Cardiac fibroblast (primary cell): ENCODE results near the gene TBX1.

Experiments
- DNase-seq, 2 donors: peaks; one replicate each; pipeline versions ENCODE4 v3.0.0 to v3.0.0-alpha.2; 2010; ENCODE audit warnings: low read depth in 2 of 2
- H3K4me3 ChIP-seq, 2 donors: replicated peaks in 1 of 2; 1 replicate in 1 of 2; 2 replicates in 1 of 2; pipeline ENCODE4 v1.5.1; 2011; ENCODE audit warnings: low read depth in 2 of 2, low read length in 2 of 2, mild to moderate bottlenecking in 2 of 2, moderate library complexity in 1 of 2
- CTCF ChIP-seq: IDR thresholded peaks from one replicate; pipeline ENCODE4 v1.5.1; 2011; ENCODE audit warnings: low read depth, mild to moderate bottlenecking, low read length, inconsistent platforms

Gene TBX1

GRCh38 chr22:19793161-19793560, 32.6 kb downstream of the TBX1 start:
- TF ChIP-seq CTCF: no peak
- DNase-seq: no peak
- no peak overlapping the region for H3K4me3 ChIP-seq

- H3K4me3 ChIP-seq: no peak overlapping the region
- TF ChIP-seq CTCF: no peak
- DNase-seq: no peak
Observed at GRCh38 chr22:19793661-19794310, 33.2 kb downstream of the TBX1 start.

- DNase-seq: peak in 1 of 2 donors; percentile 13
- no peak overlapping the region for H3K4me3 ChIP-seq
- TF ChIP-seq CTCF: no peak
Observed at GRCh38 chr22:19795617-19796008, 35.0 kb downstream of the TBX1 start.

- H3K4me3 ChIP-seq: no peak overlapping the region
- TF ChIP-seq CTCF: no peak
- no peak for DNase-seq
Observed at GRCh38 chr22:19796160-19796559, 35.6 kb downstream of the TBX1 start.

- TF ChIP-seq CTCF: no peak
- DNase-seq: no peak
- no peak overlapping the region for H3K4me3 ChIP-seq
Observed at GRCh38 chr22:19797086-19798002, 36.8 kb downstream of the TBX1 start.

- no peak for DNase-seq
- TF ChIP-seq CTCF: no peak
- no peak overlapping the region for H3K4me3 ChIP-seq
Observed at GRCh38 chr22:19798003-19798665, 37.6 kb downstream of the TBX1 start.
